ENCODE results near the gene CSNK1E.

CSNK1E gene

GRCh38 chr22:38348751-38349496 lies 31.7 kb upstream of the CSNK1E start:
- Histone ChIP-seq H3K4me2 (ENCODE audit: low read length) (no peak overlapping the region), H3K4me3 (ENCODE audit: low read depth, low read length) (no peak overlapping the region), H3K79me2 (no peaks in the 10 kb centered on the region), H3K27me3 (ENCODE audit: control insufficient read depth, insufficient read depth, low read length) (no peaks in the 10 kb centered on the region), H3K4me1 (peaks cover 3% of the 10 kb centered on the region), H3K27ac (no peak overlapping the region), H3K9ac (no peak overlapping the region), H3K36me3 (ENCODE audit: control insufficient read depth, insufficient read depth, low read length) (no peaks in the 10 kb centered on the region), H3K9me3 (ENCODE audit: control insufficient read depth, low read length) (no peaks in the 10 kb centered on the region), H2AFZ (no peak overlapping the region)
- TF ChIP-seq CTCF (IDR thresholded peaks at IDR 0.05) = no peak

GRCh38 chr22:38347944-38348750 lies 30.9 kb upstream of the CSNK1E start:
- Histone ChIP-seq H3K27me3 (ENCODE audit: control insufficient read depth, insufficient read depth, low read length) (no peaks in the 10 kb centered on the region), H3K4me3 (ENCODE audit: low read depth, low read length) (no peak overlapping the region)

GRCh38 chr22:38347181-38347943 lies 30.1 kb upstream of the CSNK1E start:
- Histone ChIP-seq H3K36me3 (ENCODE audit: control insufficient read depth, insufficient read depth, low read length) (no peaks in the 10 kb centered on the region), H3K79me2 (no peaks in the 10 kb centered on the region), H2AFZ (no peak overlapping the region), H3K4me3 (ENCODE audit: low read depth, low read length) (no peak overlapping the region), H3K27me3 (ENCODE audit: control insufficient read depth, insufficient read depth, low read length) (no peaks in the 10 kb centered on the region), H3K9ac (no peak overlapping the region), H3K27ac (no peak overlapping the region), H3K4me2 (ENCODE audit: low read length) (no peak overlapping the region), H3K9me3 (ENCODE audit: control insufficient read depth, low read length) (no peaks in the 10 kb centered on the region), H3K4me1 (peaks cover 3% of the 10 kb centered on the region)
- no peak for TF ChIP-seq CTCF (IDR thresholded peaks at IDR 0.05)

More at GRCh38 chr22:38347944-38348750, 30.9 kb upstream of the CSNK1E start:
- Histone ChIP-seq H3K4me1 (peaks cover 3% of the 10 kb centered on the region), H3K9ac (no peak overlapping the region), H3K79me2 (no peaks in the 10 kb centered on the region), H2AFZ (no peak overlapping the region), H3K27ac (no peak overlapping the region), H3K36me3 (ENCODE audit: control insufficient read depth, insufficient read depth, low read length) (no peaks in the 10 kb centered on the region), H3K9me3 (ENCODE audit: control insufficient read depth, low read length) (no peaks in the 10 kb centered on the region), H3K4me2 (ENCODE audit: low read length) (no peak overlapping the region)
- TF ChIP-seq CTCF (IDR thresholded peaks at IDR 0.05) = no peak

- no peaks in the 10 kb centered on the region for H3K9me3 ChIP-seq (ENCODE audit: control insufficient read depth, low read length)
- no peaks in the 10 kb centered on the region for H3K36me3 ChIP-seq (ENCODE audit: control insufficient read depth, insufficient read depth, low read length)
- H3K27me3 ChIP-seq (ENCODE audit: control insufficient read depth, insufficient read depth, low read length) = no peaks in the 10 kb centered on the region
- no peak overlapping the region for H3K4me3 ChIP-seq (ENCODE audit: low read depth, low read length)
- H3K4me1 ChIP-seq = peaks cover 3% of the 10 kb centered on the region
- no peak for TF ChIP-seq CTCF (IDR thresholded peaks at IDR 0.05)
- H3K27ac ChIP-seq = no peak overlapping the region
- H3K9ac ChIP-seq = no peak overlapping the region
- H3K79me2 ChIP-seq = no peaks in the 10 kb centered on the region
- H2AFZ ChIP-seq = no peak overlapping the region
- H3K4me2 ChIP-seq (ENCODE audit: low read length) = no peak overlapping the region
Measured at GRCh38 chr22:38346506-38346905, 29.3 kb upstream of the CSNK1E start.
